HCT116 (cell line): ENCODE measurements around the gene VPS41.

ENCODE experiments used
- CTCF ChIP-seq, 3 experiments: fragments of 200-600 bp in 1 of 3; sonication (generic) in 1 of 3; IDR thresholded peaks in 2 of 3; conservative IDR thresholded peaks in 1 of 3; 2 replicates each; pipeline ENCODE4 v1.5.1; 2012 to 2017; ENCODE audit warnings: low read depth in 2 of 3, low read length in 2 of 3, antibody characterized with exemption in 1 of 3, borderline replicate concordance in 1 of 3, control low read depth in 1 of 3, mild to moderate bottlenecking in 1 of 3, mixed read lengths in 1 of 3, mixed run types in 1 of 3, moderate library complexity in 1 of 3; ENCODE audit not compliant: insufficient read depth in 1 of 3
- EZH2 ChIP-seq: fragments of 200-600 bp; sonication (generic); IDR thresholded peaks from 2 replicates; pipeline ENCODE4 v1.6.1; 2017; ENCODE audit warnings: antibody characterized with exemption, mixed run types
- JUND ChIP-seq: IDR thresholded peaks from 2 replicates; pipeline ENCODE4 v1.6.1; 2012
- SIN3A ChIP-seq: IDR thresholded peaks from 2 replicates; pipeline ENCODE4 v1.6.1; 2012; ENCODE audit warnings: low read depth
- TCF7L2 ChIP-seq: IDR thresholded peaks from 2 replicates; pipeline ENCODE4 v1.7.0; 2011; ENCODE audit warnings: borderline replicate concordance, inconsistent platforms; ENCODE audit not compliant: insufficient read depth, insufficient read length; ENCODE audit errors: extremely low read depth
- ZNF274 ChIP-seq: fragments of 200-500 bp; sonication (Bioruptor generic); IDR thresholded peaks from 2 replicates; pipeline ENCODE4 v1.6.1; 2014; ENCODE audit warnings: mild to moderate bottlenecking, low read depth, low read length, inconsistent platforms

GRCh38 chr7:38694326-38694725 is 214.7 kb downstream of the VPS41 start:
- TF ChIP-seq SIN3A, result no peak
- TF ChIP-seq CTCF (IDR thresholded peaks at IDR 0.05 in 2 of 3, conservative IDR thresholded peaks at IDR 0.05 in 1 of 3; ENCODE audit: borderline replicate concordance in 1 of 3, insufficient read depth in 1 of 3, low read depth in 2 of 3, low read length in 2 of 3), result no peak
- TF ChIP-seq JUND, result no peak
- TF ChIP-seq ZNF274, result no peak
- no peak for TF ChIP-seq EZH2
- TF ChIP-seq TCF7L2, result no peak
